H1 (cell line): ENCODE measurements around the gene RPRM. TPM values are rescaled to one million over a fixed set of nuclear protein-coding genes. Genes with fewer than 3 reads are reported as not detected.

Experiments
- BCL11A ChIP-seq, 2 experiments: IDR thresholded peaks; one replicate each; pipeline ENCODE4 v1.6.1; 2011; ENCODE audit warnings: low read depth in 2 of 2, low read length in 2 of 2, mild to moderate bottlenecking in 2 of 2
- CHD1 ChIP-seq: IDR thresholded peaks from 2 replicates; pipeline ENCODE4 v1.6.1; 2012; ENCODE audit warnings: low read depth, low read length, improper control_type of control experiment
- KDM1A ChIP-seq: fragments of 200-600, 300-600 bp; sonication (generic); IDR thresholded peaks from 2 replicates; pipeline ENCODE4 v1.7.1; 2016; ENCODE audit warnings: mild to moderate bottlenecking, low read length, borderline replicate concordance
- polyA plus RNA-seq, 7 experiments: library from polyadenylated mRNA; depleted of rRNA in 3 of 7; stranded (reverse) in 5 of 7; unstranded in 2 of 7; fragments of >200 nt in 5 of 7; fragments of 200-250 nt in 2 of 7; gene quantifications; 1 replicate in 5 of 7; 2 replicates in 1 of 7; 4 replicates in 1 of 7; pipeline versions ENCODE4 v1.2.1 to v1.2.3, GENCODE V29; 2011 to 2013; ENCODE audit warnings: missing spikeins in 2 of 7, mixed read lengths in 2 of 7
- total RNA-seq: library from RNA; stranded (reverse); fragmentation: NEBNext Ultra II Directional; extraction: Animal tissue kit (Norgen Biotek cat#: 25700); gene quantifications from 2 replicates; pipeline ENCODE4 v1.2.1, GENCODE V29; 2021
- TF ChIP-seq, protein P1 (sequence below): fragments of 300-600 bp; sonication (generic); IDR thresholded peaks from 2 replicates; pipeline ENCODE4 v1.7.1; 2012; ENCODE audit warnings: low read length, moderate library complexity, mild to moderate bottlenecking, inconsistent platforms; ENCODE audit not compliant: insufficient replicate concordance
- TF ChIP-seq, protein P2 (sequence below): IDR thresholded peaks from 2 replicates; pipeline ENCODE4 v1.6.1; 2011; ENCODE audit warnings: low read length, improper control_type of control experiment

RPRM gene
- total and polyA plus RNA-seq, 2 of the 8 experiments (the other 6 are each of a cell fraction or from before 2014, with no cell fraction given) = 11.0 to 16.3 TPM

DNA sequence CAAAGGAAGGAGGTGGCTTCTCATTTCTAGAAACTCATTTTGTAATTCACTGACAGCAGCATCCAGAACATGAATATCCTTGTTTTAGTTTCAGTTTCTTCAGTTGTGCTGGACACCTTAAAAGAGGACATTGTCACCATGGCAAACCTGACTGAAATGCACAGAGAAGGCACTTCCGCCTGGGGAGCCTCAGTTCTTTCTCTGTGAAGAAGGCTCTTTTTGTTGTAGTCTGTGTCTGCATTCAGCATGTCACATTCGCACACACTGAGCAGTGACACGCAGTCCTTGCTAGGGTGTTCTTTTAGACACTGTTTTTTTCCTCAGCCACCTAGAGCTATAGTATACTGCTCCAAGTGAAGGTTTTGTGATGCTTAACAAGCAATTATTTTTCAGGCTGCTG lies 9.5 kb upstream of the RPRM start (continued):
- TF ChIP-seq, protein P1, sequence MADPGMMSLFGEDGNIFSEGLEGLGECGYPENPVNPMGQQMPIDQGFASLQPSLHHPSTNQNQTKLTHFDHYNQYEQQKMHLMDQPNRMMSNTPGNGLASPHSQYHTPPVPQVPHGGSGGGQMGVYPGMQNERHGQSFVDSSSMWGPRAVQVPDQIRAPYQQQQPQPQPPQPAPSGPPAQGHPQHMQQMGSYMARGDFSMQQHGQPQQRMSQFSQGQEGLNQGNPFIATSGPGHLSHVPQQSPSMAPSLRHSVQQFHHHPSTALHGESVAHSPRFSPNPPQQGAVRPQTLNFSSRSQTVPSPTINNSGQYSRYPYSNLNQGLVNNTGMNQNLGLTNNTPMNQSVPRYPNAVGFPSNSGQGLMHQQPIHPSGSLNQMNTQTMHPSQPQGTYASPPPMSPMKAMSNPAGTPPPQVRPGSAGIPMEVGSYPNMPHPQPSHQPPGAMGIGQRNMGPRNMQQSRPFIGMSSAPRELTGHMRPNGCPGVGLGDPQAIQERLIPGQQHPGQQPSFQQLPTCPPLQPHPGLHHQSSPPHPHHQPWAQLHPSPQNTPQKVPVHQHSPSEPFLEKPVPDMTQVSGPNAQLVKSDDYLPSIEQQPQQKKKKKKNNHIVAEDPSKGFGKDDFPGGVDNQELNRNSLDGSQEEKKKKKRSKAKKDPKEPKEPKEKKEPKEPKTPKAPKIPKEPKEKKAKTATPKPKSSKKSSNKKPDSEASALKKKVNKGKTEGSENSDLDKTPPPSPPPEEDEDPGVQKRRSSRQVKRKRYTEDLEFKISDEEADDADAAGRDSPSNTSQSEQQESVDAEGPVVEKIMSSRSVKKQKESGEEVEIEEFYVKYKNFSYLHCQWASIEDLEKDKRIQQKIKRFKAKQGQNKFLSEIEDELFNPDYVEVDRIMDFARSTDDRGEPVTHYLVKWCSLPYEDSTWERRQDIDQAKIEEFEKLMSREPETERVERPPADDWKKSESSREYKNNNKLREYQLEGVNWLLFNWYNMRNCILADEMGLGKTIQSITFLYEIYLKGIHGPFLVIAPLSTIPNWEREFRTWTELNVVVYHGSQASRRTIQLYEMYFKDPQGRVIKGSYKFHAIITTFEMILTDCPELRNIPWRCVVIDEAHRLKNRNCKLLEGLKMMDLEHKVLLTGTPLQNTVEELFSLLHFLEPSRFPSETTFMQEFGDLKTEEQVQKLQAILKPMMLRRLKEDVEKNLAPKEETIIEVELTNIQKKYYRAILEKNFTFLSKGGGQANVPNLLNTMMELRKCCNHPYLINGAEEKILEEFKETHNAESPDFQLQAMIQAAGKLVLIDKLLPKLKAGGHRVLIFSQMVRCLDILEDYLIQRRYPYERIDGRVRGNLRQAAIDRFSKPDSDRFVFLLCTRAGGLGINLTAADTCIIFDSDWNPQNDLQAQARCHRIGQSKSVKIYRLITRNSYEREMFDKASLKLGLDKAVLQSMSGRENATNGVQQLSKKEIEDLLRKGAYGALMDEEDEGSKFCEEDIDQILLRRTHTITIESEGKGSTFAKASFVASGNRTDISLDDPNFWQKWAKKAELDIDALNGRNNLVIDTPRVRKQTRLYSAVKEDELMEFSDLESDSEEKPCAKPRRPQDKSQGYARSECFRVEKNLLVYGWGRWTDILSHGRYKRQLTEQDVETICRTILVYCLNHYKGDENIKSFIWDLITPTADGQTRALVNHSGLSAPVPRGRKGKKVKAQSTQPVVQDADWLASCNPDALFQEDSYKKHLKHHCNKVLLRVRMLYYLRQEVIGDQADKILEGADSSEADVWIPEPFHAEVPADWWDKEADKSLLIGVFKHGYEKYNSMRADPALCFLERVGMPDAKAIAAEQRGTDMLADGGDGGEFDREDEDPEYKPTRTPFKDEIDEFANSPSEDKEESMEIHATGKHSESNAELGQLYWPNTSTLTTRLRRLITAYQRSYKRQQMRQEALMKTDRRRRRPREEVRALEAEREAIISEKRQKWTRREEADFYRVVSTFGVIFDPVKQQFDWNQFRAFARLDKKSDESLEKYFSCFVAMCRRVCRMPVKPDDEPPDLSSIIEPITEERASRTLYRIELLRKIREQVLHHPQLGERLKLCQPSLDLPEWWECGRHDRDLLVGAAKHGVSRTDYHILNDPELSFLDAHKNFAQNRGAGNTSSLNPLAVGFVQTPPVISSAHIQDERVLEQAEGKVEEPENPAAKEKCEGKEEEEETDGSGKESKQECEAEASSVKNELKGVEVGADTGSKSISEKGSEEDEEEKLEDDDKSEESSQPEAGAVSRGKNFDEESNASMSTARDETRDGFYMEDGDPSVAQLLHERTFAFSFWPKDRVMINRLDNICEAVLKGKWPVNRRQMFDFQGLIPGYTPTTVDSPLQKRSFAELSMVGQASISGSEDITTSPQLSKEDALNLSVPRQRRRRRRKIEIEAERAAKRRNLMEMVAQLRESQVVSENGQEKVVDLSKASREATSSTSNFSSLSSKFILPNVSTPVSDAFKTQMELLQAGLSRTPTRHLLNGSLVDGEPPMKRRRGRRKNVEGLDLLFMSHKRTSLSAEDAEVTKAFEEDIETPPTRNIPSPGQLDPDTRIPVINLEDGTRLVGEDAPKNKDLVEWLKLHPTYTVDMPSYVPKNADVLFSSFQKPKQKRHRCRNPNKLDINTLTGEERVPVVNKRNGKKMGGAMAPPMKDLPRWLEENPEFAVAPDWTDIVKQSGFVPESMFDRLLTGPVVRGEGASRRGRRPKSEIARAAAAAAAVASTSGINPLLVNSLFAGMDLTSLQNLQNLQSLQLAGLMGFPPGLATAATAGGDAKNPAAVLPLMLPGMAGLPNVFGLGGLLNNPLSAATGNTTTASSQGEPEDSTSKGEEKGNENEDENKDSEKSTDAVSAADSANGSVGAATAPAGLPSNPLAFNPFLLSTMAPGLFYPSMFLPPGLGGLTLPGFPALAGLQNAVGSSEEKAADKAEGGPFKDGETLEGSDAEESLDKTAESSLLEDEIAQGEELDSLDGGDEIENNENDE = no peak
- TF ChIP-seq CHD1 = no peak
- TF ChIP-seq BCL11A (IDR thresholded peaks at IDR 0.05; ENCODE audit: low read depth in 2 of 2, low read length in 2 of 2) = no peak
- no peak for TF ChIP-seq KDM1A
- TF ChIP-seq, protein P2, sequence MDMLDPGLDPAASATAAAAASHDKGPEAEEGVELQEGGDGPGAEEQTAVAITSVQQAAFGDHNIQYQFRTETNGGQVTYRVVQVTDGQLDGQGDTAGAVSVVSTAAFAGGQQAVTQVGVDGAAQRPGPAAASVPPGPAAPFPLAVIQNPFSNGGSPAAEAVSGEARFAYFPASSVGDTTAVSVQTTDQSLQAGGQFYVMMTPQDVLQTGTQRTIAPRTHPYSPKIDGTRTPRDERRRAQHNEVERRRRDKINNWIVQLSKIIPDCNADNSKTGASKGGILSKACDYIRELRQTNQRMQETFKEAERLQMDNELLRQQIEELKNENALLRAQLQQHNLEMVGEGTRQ = no peak
